K562 (cell line): Measurements from ENCODE around the gene RPS6KL1. TPM values are rescaled to one million over a fixed set of nuclear protein-coding genes. Genes with fewer than 3 reads are reported as not detected.
A peak's percentile ranks its signal among the peaks of the same experiment; 100 is the strongest.

ENCODE experiments used
- ATAC-seq: fragments of 200-7000 bp; cut with Tn5 transposase; 3 replicates; pipeline ENCODE4 v1.9.1; 2020; ENCODE audit warnings: moderate library complexity
- BruUV-seq: library from RNA; stranded (reverse); fragments of 400-500 nt; replicated peaks from 2 replicates; lab custom pipeline; 2021; lab: Mats Ljungman, UMichigan
- CTCF ChIA-PET: fragments of 300-600 bp; formaldehyde crosslinking; extraction: SDS; loops from one replicate; lab custom pipeline; 2021; ENCODE audit warnings: low intra/inter-chr PET ratio; lab: Yijun Ruan, JAX
- POLR2A ChIA-PET: fragments of 300-600, 350-650 bp; sonication (Branson Sonifier 250); formaldehyde crosslinking; extraction: SDS; loops from one replicate; lab custom pipeline; 2021; ENCODE audit warnings: antibody characterized with exemption, inconsistent platforms; lab: Yijun Ruan, JAX
- DNase-seq, 4 experiments: peaks; one replicate each; pipeline versions ENCODE4 v3.0.0 to v3.0.0-alpha.2; 2011 to 2018; ENCODE audit warnings: low spot score in 3 of 4, mixed read lengths in 3 of 4; ENCODE audit errors: extremely low read depth in 1 of 4
- FAIRE-seq: peaks from 2 replicates; lab custom pipeline; 2011; peaks lifted over from hg19 to GRCh38; lab: Jason Lieb, UNC
- H2AFZ ChIP-seq: 2 replicates; pipeline ENCODE4 v1.6.0; 2011; ENCODE audit warnings: low read depth, low read length, control low read depth, inconsistent platforms
- H3K27ac ChIP-seq: fragments of 200-600 bp; 3 replicates; pipeline ENCODE4 v1.8.0; 2011; ENCODE audit warnings: low read depth, mild to moderate bottlenecking, control low read depth, inconsistent platforms, low read length, moderate library complexity, mixed read lengths; ENCODE audit errors: extremely low read depth
- H3K27me3 ChIP-seq, 2 experiments: fragments of 300-600 bp in 1 of 2; 2 replicates in 1 of 2; 3 replicates in 1 of 2; pipeline versions ENCODE4 v1.6.0 to v1.8.0; 2011; ENCODE audit warnings: inconsistent platforms in 2 of 2, low read length in 2 of 2, mild to moderate bottlenecking in 1 of 2, mixed read lengths in 1 of 2, moderate library complexity in 1 of 2; ENCODE audit not compliant: control insufficient read depth in 2 of 2, insufficient read depth in 2 of 2
- H3K36me3 ChIP-seq: fragments of 300-600 bp; 3 replicates; pipeline ENCODE4 v1.8.0; 2011; ENCODE audit warnings: mild to moderate bottlenecking, low read length, inconsistent platforms; ENCODE audit not compliant: control insufficient read depth, insufficient read depth
- H3K4me1 ChIP-seq, 2 experiments: fragments of 200-600 bp in 1 of 2; replicated peaks in 1 of 2; 2 replicates in 1 of 2; 3 replicates in 1 of 2; pipeline versions ENCODE4 v1.5.1 to v1.8.0; 2011; ENCODE audit warnings: inconsistent platforms in 2 of 2, low read length in 2 of 2, mild to moderate bottlenecking in 1 of 2, mixed read lengths in 1 of 2, moderate library complexity in 1 of 2; ENCODE audit not compliant: control insufficient read depth in 2 of 2, insufficient read depth in 2 of 2
- H3K4me2 ChIP-seq: 2 replicates; pipeline ENCODE4 v1.6.1; 2011; ENCODE audit warnings: low read length, control low read depth, inconsistent platforms, mixed read lengths; ENCODE audit not compliant: insufficient read depth
- H3K4me3 ChIP-seq: fragments of 200-600 bp; sonication (generic), shearing (Covaris generic); 2 replicates; pipeline ENCODE4 v1.5.1; 2016; ENCODE audit warnings: control low read depth, inconsistent platforms
- H3K79me2 ChIP-seq: fragments of 200-600 bp; 3 replicates; pipeline ENCODE4 v1.8.0; 2011; ENCODE audit warnings: low read length, inconsistent platforms; ENCODE audit not compliant: control insufficient read depth, insufficient read depth
- H3K9ac ChIP-seq, 2 experiments: 2 replicates each; pipeline versions ENCODE4 v1.6.0 to v1.6.1; 2011; ENCODE audit warnings: low read depth in 2 of 2, low read length in 2 of 2, control low read depth in 1 of 2, inconsistent platforms in 1 of 2, mild to moderate bottlenecking in 1 of 2, mixed read lengths in 1 of 2; ENCODE audit not compliant: insufficient read depth in 1 of 2
- H3K9me1 ChIP-seq: one replicate; pipeline ENCODE4 v1.6.0; 2011; ENCODE audit warnings: inconsistent platforms, mild to moderate bottlenecking, low read length, moderate library complexity; ENCODE audit not compliant: control insufficient read depth, insufficient read depth
- H3K9me3 ChIP-seq: replicated peaks from 2 replicates; pipeline ENCODE4 v1.5.1; 2011; ENCODE audit warnings: low read depth, low read length, inconsistent platforms; ENCODE audit not compliant: control insufficient read depth, insufficient read depth
- H4K20me1 ChIP-seq: replicated peaks from 2 replicates; pipeline ENCODE4 v1.6.1; 2011; ENCODE audit warnings: low read length, inconsistent platforms, mixed read lengths; ENCODE audit not compliant: control insufficient read depth, insufficient read depth
- ARID4B ChIP-seq: sonication (generic); formaldehyde crosslinking; IDR thresholded peaks from 2 replicates; pipeline ENCODE4 v1.8.0; 2022; ENCODE audit warnings: mild to moderate bottlenecking, missing genetic modification reagents
- ATF2 ChIP-seq: sonication (generic); formaldehyde crosslinking; IDR thresholded peaks from 2 replicates; pipeline ENCODE4 v1.8.1; 2022; ENCODE audit warnings: missing genetic modification reagents
- HDAC1 ChIP-seq, 2 experiments: fragments of 450-650 bp; IDR thresholded peaks; 2 replicates each; pipeline ENCODE4 v1.6.1; 2016 to 2017; ENCODE audit warnings: inconsistent platforms in 1 of 2, mild to moderate bottlenecking in 1 of 2, moderate library complexity in 1 of 2
- HLTF ChIP-seq: fragments of 450-650 bp; IDR thresholded peaks from 2 replicates; pipeline ENCODE4 v1.6.1; 2016
- NCOA1 ChIP-seq: fragments of 450-650 bp; IDR thresholded peaks from 2 replicates; pipeline ENCODE4 v1.6.1; 2016; ENCODE audit warnings: low read depth
- RBFOX2 ChIP-seq: fragments of 200-400 bp; formaldehyde crosslinking; IDR thresholded peaks from 2 replicates; pipeline ENCODE4 v1.6.1; 2017; ENCODE audit warnings: low read depth, mild to moderate bottlenecking, low read length, moderate library complexity
- TGIF2 ChIP-seq: sonication (generic); formaldehyde crosslinking; IDR thresholded peaks from 2 replicates; pipeline ENCODE4 v1.8.1; 2022; ENCODE audit warnings: mild to moderate bottlenecking, missing genetic modification reagents, moderate library complexity
- ZNF592 ChIP-seq: fragments of 450-650 bp; IDR thresholded peaks from 2 replicates; pipeline ENCODE4 v1.6.1; 2017; ENCODE audit warnings: antibody characterized with exemption, mild to moderate bottlenecking
- ZNF764 ChIP-seq: fragments of 250-450 bp; sonication (Bioruptor Pico); IDR thresholded peaks from 2 replicates; pipeline ENCODE4 v1.4.0; 2020; ENCODE audit warnings: low read depth, mild to moderate bottlenecking, moderate library complexity
- ZSCAN29 ChIP-seq: fragments of 450-650 bp; IDR thresholded peaks from 2 replicates; pipeline ENCODE4 v1.6.1; 2017
- WGBS: fragments of 100-300 bp; shearing (Covaris generic); methylation state at CpG from one replicate; pipeline ENCODE4 v1.1.6; 2016; ENCODE audit warnings: low coverage, mixed read lengths; ENCODE audit not compliant: insufficient coverage; ENCODE audit errors: missing lambda C conversion rate; 5-methylcytosine and 5-hydroxymethylcytosine counted together
- in situ Hi-C: fragments of 300-500 bp; cut with MboI; formaldehyde crosslinking; loops from 4 replicates; pipeline ENCODE4 v1.15.0; 2018; ENCODE audit warnings: inconsistent platforms, mixed read lengths
- intact Hi-C: fragments of 100-400 bp; cut with micrococcal nuclease; formaldehyde crosslinking; loops from 2 replicates; pipeline ENCODE4 v1.14.2; 2022
- polyA plus RNA-seq, 8 experiments: library from polyadenylated mRNA; depleted of rRNA in 4 of 8; stranded (reverse) in 5 of 8; unstranded in 3 of 8; fragments of >200 nt; fragmentation: Nextera tagmentation in 2 of 8; fragmentation: Illumina TruSeq in 1 of 8; extraction: Ambion mirVana in 2 of 8; extraction: Trizol in 1 of 8; gene quantifications; 2 replicates each; pipeline versions ENCODE4 v1.2.1 to v1.2.3, GENCODE V29; 2011 to 2014; ENCODE audit warnings: inconsistent platforms in 1 of 8, missing spikeins in 1 of 8
- total RNA-seq, 7 experiments: library from RNA; depleted of rRNA in 6 of 7; stranded (reverse); fragments of >200 nt in 6 of 7; fragmentation: Illumina TruSeq in 2 of 7; extraction: Trizol in 2 of 7; gene quantifications; 2 replicates each; pipeline versions ENCODE4 v1.2.1 to v1.2.3, GENCODE V29; 2011 to 2021; ENCODE audit warnings: low replicate concordance in 1 of 7

Gene RPS6KL1
- total and polyA plus RNA-seq, 9 of the 15 experiments (the other 6 are each of a cell fraction or from before 2014, with no cell fraction given), result 0.91 to 15.5 (median 8.1) TPM

- H3K4me3 ChIP-seq, result peak overlapping the region; percentile 95
- ATAC-seq (peak; percentile 80), DNase-seq (peak in 2 of 4 experiments; percentile 53 to 61), FAIRE-seq (peak; percentile 37)
- peaks cover 2% of the 10 kb centered on the region for H3K9me1 ChIP-seq
- H3K4me2 ChIP-seq, result peak overlapping the region; percentile 95
- peak overlapping the region; percentile 86 for H3K27ac ChIP-seq
- peaks cover 42% of the 10 kb centered on the region for H4K20me1 ChIP-seq
- under 1% methylated on average over 42 of the region's 49 CpGs for WGBS
- H3K4me1 ChIP-seq, result peaks cover 12 to 16% of the 10 kb centered on the region in 2 experiments
- TSS peak; percentile 48 for BruUV-seq
- peaks cover 56% of the 10 kb centered on the region for H3K79me2 ChIP-seq
- ChIA-PET POLR2A (interaction anchor here (0.6 to 1.3 kb wide), 7 partner anchors 11 to 206 kb away, joined by 3 to 5 read pairs (median 3); no protein-coding TSS in a partner anchor), CTCF (no interaction called here)
- peak overlapping the region; percentile 86 to 97 for H3K9ac ChIP-seq
- H3K27me3 ChIP-seq, result no peaks in the 10 kb centered on the region
- H3K36me3 ChIP-seq, result peaks cover 33% of the 10 kb centered on the region; the same call in 2 of the 3 replicates
- intact Hi-C loops, result no loop called here
- H2AFZ ChIP-seq, result peak overlapping the region; percentile 97
- in situ Hi-C loops, result no loop called here
- H3K9me3 ChIP-seq, result no peaks in the 10 kb centered on the region
- TF ChIP-seq HLTF (no peak), ATF2 (CRISPR knock-in tag) (no peak), HDAC1 (IDR thresholded peaks at IDR 0.05) (no peak), ZNF592 (no peak), ZSCAN29 (no peak), ZNF764 (no peak), ARID4B (CRISPR knock-in tag) (0 out of 2 replicates have a peak, but pooled peaks have one; percentile 25), NCOA1 (no peak), TGIF2 (CRISPR knock-in tag) (no peak), RBFOX2 (peak; percentile 72)
Observed at GRCh38 chr14:74882103-74882920, 40.7 kb downstream of the RPS6KL1 start.
